Measurements from ENCODE around the gene VNN1. TPM values are rescaled to one million over a fixed set of nuclear protein-coding genes. Genes with fewer than 3 reads are reported as not detected.

Gene VNN1
- total and polyA plus RNA-seq, 7 donors = 0.83 to 3.2 (median 2.5) TPM; not detected in 1

DNA sequence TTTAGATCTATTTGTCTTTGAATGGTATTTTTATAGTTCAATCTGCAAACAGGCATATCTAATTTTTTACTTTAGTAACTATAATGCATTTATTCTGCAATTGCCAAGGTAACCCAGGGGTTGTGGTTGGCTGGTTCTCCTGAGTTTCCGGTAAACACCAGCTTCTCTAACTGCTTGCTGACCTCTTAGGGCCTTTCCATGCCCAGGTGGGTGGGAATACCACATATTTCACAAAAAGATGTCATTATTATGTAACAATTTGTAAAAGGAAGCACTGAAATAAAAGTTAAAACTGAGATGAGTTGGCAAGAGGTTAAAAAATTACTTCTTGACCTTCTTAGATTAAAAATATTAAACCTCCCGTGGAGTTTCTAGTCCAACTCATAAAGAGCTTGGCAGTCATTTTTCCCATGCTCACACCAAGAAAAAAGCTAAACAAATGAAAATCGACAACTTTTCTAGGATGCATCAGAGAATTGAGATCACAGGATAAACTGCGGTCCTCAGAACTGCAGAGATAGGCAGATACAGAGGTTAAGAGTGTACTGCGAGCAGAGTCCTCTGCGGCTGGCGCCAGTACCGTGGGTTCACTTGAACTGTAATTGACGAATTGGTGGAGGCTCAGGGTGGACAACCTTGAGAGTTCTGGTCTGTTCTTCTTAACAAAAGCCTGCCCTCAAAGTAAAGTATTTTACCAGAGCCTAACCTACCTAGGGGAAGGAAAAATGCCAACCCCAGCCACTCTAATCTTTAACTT is 2.2 kb upstream of the VNN1 start:
- no peaks in the 10 kb centered on the region for H3K4me1 ChIP-seq
- no peaks in the 10 kb centered on the region for H3K36me3 ChIP-seq
- intact Hi-C loops (cut with DNase I) = no loop called here
- no peak for DNase-seq
- no peak for TF ChIP-seq POLR2A (IDR thresholded peaks at IDR 0.05)
- no peak for TF ChIP-seq POLR2AphosphoS5 (IDR thresholded peaks at IDR 0.05)
- TF ChIP-seq CTCF (IDR thresholded peaks at IDR 0.05) = no peak
- TF ChIP-seq EP300 (IDR thresholded peaks at IDR 0.05) = no peak
- WGBS, 2 donors = 77 to 88% methylated on average over 9 of the region's 9 CpGs
- no peaks in the 10 kb centered on the region for H3K27me3 ChIP-seq
- no peak overlapping the region for H3K4me3 ChIP-seq
- H3K27ac ChIP-seq = no peak overlapping the region
- H3K9me3 ChIP-seq = no peaks in the 10 kb centered on the region

GRCh38 chr6:132715204-132715603 is 1.3 kb upstream of the VNN1 start:
- WGBS, 2 donors = 65 to 78% methylated on average over 5 of the region's 5 CpGs
- DNase-seq = no peak
- H3K27ac ChIP-seq = no peak overlapping the region

DNA sequence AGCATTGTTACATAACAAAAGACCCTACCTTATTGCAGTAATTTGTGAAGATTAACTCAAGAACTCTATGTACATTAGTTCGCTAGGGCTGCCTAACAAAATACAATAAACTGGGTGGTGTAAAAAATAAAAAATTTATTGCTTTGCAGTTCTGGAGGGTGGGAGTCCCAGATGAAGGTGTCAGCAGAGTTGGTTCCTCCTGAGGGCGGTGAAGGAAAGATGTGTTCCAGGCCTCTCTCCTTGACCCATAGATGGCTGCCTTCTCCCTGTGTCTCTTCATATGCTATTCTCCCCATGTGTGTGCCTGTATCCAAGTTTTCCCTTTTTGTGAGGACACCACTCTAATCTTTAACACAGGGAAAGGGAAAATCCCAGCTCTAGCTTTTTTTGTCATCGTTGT is 305 bp upstream of the VNN1 start:
- Histone ChIP-seq H3K36me3 (no peaks in the 10 kb centered on the region), H3K4me1 (no peaks in the 10 kb centered on the region), H3K27ac (peak overlapping the region in 2 of 4 donors; percentile 45), H3K27me3 (no peaks in the 10 kb centered on the region), H3K9me3 (no peaks in the 10 kb centered on the region), H3K4me3 (no peak overlapping the region)
- no peak for TF ChIP-seq POLR2AphosphoS5 (IDR thresholded peaks at IDR 0.05)
- TF ChIP-seq POLR2A (IDR thresholded peaks at IDR 0.05) = no peak
- no peak for TF ChIP-seq CTCF (IDR thresholded peaks at IDR 0.05)
- no peak for TF ChIP-seq EP300 (IDR thresholded peaks at IDR 0.05)
- DNase-seq = no peak
- intact Hi-C loops (cut with DNase I) = no loop called here
- 47 to 80% methylated on average over 3 of the region's 3 CpGs for WGBS, 2 donors

More at GRCh38 chr6:132715204-132715603, 1.3 kb upstream of the VNN1 start:
- no peak overlapping the region for H3K4me3 ChIP-seq
- H3K9me3 ChIP-seq = no peaks in the 10 kb centered on the region
- H3K27me3 ChIP-seq = no peaks in the 10 kb centered on the region
- no peak for TF ChIP-seq CTCF (IDR thresholded peaks at IDR 0.05)
- no peak for TF ChIP-seq POLR2A (IDR thresholded peaks at IDR 0.05)
- no peak for TF ChIP-seq EP300 (IDR thresholded peaks at IDR 0.05)
- TF ChIP-seq POLR2AphosphoS5 (IDR thresholded peaks at IDR 0.05) = no peak
- intact Hi-C loops (cut with DNase I) = no loop called here
- no peaks in the 10 kb centered on the region for H3K4me1 ChIP-seq
- no peaks in the 10 kb centered on the region for H3K36me3 ChIP-seq

DNA sequence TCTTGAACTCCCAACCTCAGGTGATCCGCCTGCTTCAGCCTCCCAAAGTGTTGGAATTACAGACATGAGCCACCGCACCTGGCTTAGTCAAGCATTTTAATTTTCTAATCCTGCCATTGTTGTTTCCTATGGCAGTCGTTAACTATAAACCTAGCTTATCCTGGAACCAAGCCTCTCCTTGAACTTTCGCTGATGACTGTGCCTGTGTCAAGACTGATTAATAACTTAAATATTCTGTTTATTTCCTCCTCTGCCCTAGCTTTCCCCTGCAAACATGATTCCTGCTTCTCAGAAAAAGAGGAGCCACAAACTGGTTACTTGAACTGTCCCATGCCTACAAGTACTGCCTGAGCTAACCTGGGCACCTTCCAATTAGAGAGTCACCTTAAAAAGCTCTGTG is 1.5 kb downstream of the VNN1 start:
- no peak overlapping the region for H3K4me3 ChIP-seq
- DNase-seq = no peak
- H3K27ac ChIP-seq = peak overlapping the region in 2 of 4 donors; percentile 27 to 35
- H3K4me1 ChIP-seq = no peaks in the 10 kb centered on the region
- intact Hi-C loops (cut with DNase I) = no loop called here
- no peaks in the 10 kb centered on the region for H3K9me3 ChIP-seq
- TF ChIP-seq EP300 (IDR thresholded peaks at IDR 0.05) = no peak
- no peak for TF ChIP-seq POLR2A (IDR thresholded peaks at IDR 0.05)
- no peak for TF ChIP-seq CTCF (IDR thresholded peaks at IDR 0.05)
- TF ChIP-seq POLR2AphosphoS5 (IDR thresholded peaks at IDR 0.05) = no peak
- no peaks in the 10 kb centered on the region for H3K27me3 ChIP-seq
- WGBS, 2 donors = 85 to 88% methylated on average over 4 of the region's 4 CpGs
- no peaks in the 10 kb centered on the region for H3K36me3 ChIP-seq
